NCI-H2171 (cell line): Measurements from ENCODE around the gene KIAA0930.
"Not testable (repeated sequence)": the region's sequence is repeated elsewhere in the genome, so short reads cannot be mapped to it uniquely, and the experiment has no call there.

Experiments used
- DNase-seq: peaks from one replicate; lab custom pipeline; 2025; lab: John Stamatoyannopoulos, UW

KIAA0930 gene

GRCh38 chr22:45262931-45263462 lies 22.3 kb upstream of the KIAA0930 start:
- peak; percentile 81 for DNase-seq

- DNase-seq: no peak
Observed at GRCh38 chr22:45262195-45262930, 21.7 kb upstream of the KIAA0930 start.

- DNase-seq: no peak
Observed at GRCh38 chr22:45261407-45262088, 20.9 kb upstream of the KIAA0930 start.

GRCh38 chr22:45260395-45260759 lies 19.7 kb upstream of the KIAA0930 start:
- not testable (repeated sequence) for DNase-seq

- no peak for DNase-seq
Observed at GRCh38 chr22:45259754-45260394, 19.2 kb upstream of the KIAA0930 start.

- DNase-seq: not testable (repeated sequence)
Observed at GRCh38 chr22:45257941-45258340, 17.2 kb upstream of the KIAA0930 start.

- no peak for DNase-seq
Observed at GRCh38 chr22:45254789-45255278, 14.1 kb upstream of the KIAA0930 start.

GRCh38 chr22:45254388-45254787 lies 13.7 kb upstream of the KIAA0930 start:
- no peak for DNase-seq

GRCh38 chr22:45253039-45253641 lies 12.4 kb upstream of the KIAA0930 start:
- DNase-seq: no peak

GRCh38 chr22:45251825-45252224 lies 11.1 kb upstream of the KIAA0930 start:
- no peak for DNase-seq

GRCh38 chr22:45248832-45249561 lies 8.3 kb upstream of the KIAA0930 start:
- DNase-seq: peak; percentile 47

- no peak for DNase-seq
Observed at GRCh38 chr22:45246060-45246985, 5.6 kb upstream of the KIAA0930 start.

- DNase-seq: no peak
Observed at GRCh38 chr22:45244916-45245315, 4.2 kb upstream of the KIAA0930 start.

- no peak for DNase-seq
Observed at GRCh38 chr22:45242778-45243191, 2.1 kb upstream of the KIAA0930 start.

GRCh38 chr22:45240104-45240809 lies 437 bp downstream of the KIAA0930 start:
- no peak for DNase-seq

- DNase-seq: no peak
Observed at GRCh38 chr22:45239681-45240051, 1.0 kb downstream of the KIAA0930 start.

- no peak for DNase-seq
Observed at GRCh38 chr22:45238957-45239680, 1.6 kb downstream of the KIAA0930 start.

- no peak for DNase-seq
Observed at GRCh38 chr22:45238076-45238956, 2.4 kb downstream of the KIAA0930 start.
